NCI-H446 treated with DMSO at 0.1 percent for 48 hours (cell line): ENCODE measurements around the gene SBK2.
A peak's percentile ranks its signal among the peaks of the same experiment; 100 is the strongest.
"Not testable (repeated sequence)": the region's sequence is repeated elsewhere in the genome, so short reads cannot be mapped to it uniquely, and the experiment has no call there.

Source experiments
- DNase-seq: peaks from one replicate; lab custom pipeline; 2025; lab: John Stamatoyannopoulos, UW

SBK2 gene

GRCh38 chr19:55502197-55502952, 34.6 kb downstream of the SBK2 start:
- no peak for DNase-seq

- no peak for DNase-seq
Observed at GRCh38 chr19:55500368-55500952, 36.5 kb downstream of the SBK2 start.

- DNase-seq, result no peak
Observed at GRCh38 chr19:55498246-55498840, 38.6 kb downstream of the SBK2 start.

- DNase-seq, result no peak
Observed at GRCh38 chr19:55497763-55498162, 39.2 kb downstream of the SBK2 start.

- DNase-seq, result not testable (repeated sequence)
Observed at GRCh38 chr19:55496820-55497219, 40.1 kb downstream of the SBK2 start.

- no peak for DNase-seq
Observed at GRCh38 chr19:55495646-55496349, 41.1 kb downstream of the SBK2 start.

- no peak for DNase-seq
Observed at GRCh38 chr19:55494172-55494761, 42.7 kb downstream of the SBK2 start.

GRCh38 chr19:55493645-55494171, 43.2 kb downstream of the SBK2 start:
- no peak for DNase-seq

- no peak for DNase-seq
Observed at GRCh38 chr19:55493052-55493644, 43.8 kb downstream of the SBK2 start.

- no peak for DNase-seq
Observed at GRCh38 chr19:55492362-55492944, 44.5 kb downstream of the SBK2 start.

GRCh38 chr19:55491546-55492360, 45.2 kb downstream of the SBK2 start:
- no peak for DNase-seq

- DNase-seq, result no peak
Observed at GRCh38 chr19:55490478-55491432, 46.2 kb downstream of the SBK2 start.

GRCh38 chr19:55489711-55490477, 47.0 kb downstream of the SBK2 start:
- DNase-seq, result no peak

GRCh38 chr19:55488986-55489710, 47.8 kb downstream of the SBK2 start:
- DNase-seq, result no peak

- DNase-seq, result no peak
Observed at GRCh38 chr19:55487924-55488687, 48.8 kb downstream of the SBK2 start, which contains the start of gene SSC5D. TSS of gene SSC5D (plus strand) at chr19:55488436. CDS start at chr19:55488590, 154 bp downstream.

- DNase-seq, result peak; percentile 60
Observed at GRCh38 chr19:55486971-55487923, 49.7 kb downstream of the SBK2 start.
